GM18511 (cell line): ENCODE data around the gene ABHD2.
"Not testable (repeated sequence)": the region's sequence is repeated elsewhere in the genome, so short reads cannot be mapped to it uniquely, and the experiment has no call there.

Source experiments
- ATAC-seq: cut with Tn5 transposase; IDR thresholded peaks from one replicate; pipeline ENCODE4 v1.9.1; 2021; ENCODE audit warnings: mild to moderate bottlenecking, moderate library complexity; ENCODE audit not compliant: unreplicated experiment

Gene ABHD2

GRCh38 chr15:89217686-89218376 is 129.6 kb downstream of the ABHD2 start:
- no peak for ATAC-seq

- no peak for ATAC-seq
Observed at GRCh38 chr15:89218531-89218930, 130.3 kb downstream of the ABHD2 start.

GRCh38 chr15:89221543-89221942 is 133.3 kb downstream of the ABHD2 start, which contains the start of gene RLBP1:
Gene RLBP1, minus strand, starts transcription at chr15:89221579. Its CDS starts 2,604 bp downstream, at chr15:89218975.
- ATAC-seq: no peak

- no peak for ATAC-seq
Observed at GRCh38 chr15:89225588-89225987, 137.3 kb downstream of the ABHD2 start.

- ATAC-seq: no peak
Observed at GRCh38 chr15:89226359-89227221, 138.3 kb downstream of the ABHD2 start.

GRCh38 chr15:89227425-89227824 is 139.2 kb downstream of the ABHD2 start:
- no peak for ATAC-seq

GRCh38 chr15:89230277-89230676 is 142.0 kb downstream of the ABHD2 start:
- ATAC-seq: no peak

- ATAC-seq: no peak
Observed at GRCh38 chr15:89231832-89232231, 143.6 kb downstream of the ABHD2 start.

GRCh38 chr15:89239883-89240810 is 151.9 kb downstream of the ABHD2 start:
- not testable (repeated sequence) for ATAC-seq

GRCh38 chr15:89243046-89243690 is 154.9 kb downstream of the ABHD2 start:
- ATAC-seq: no peak

- ATAC-seq: peak; percentile 96
Observed at GRCh38 chr15:89243691-89244573, 155.7 kb downstream of the ABHD2 start, which contains the start of gene FANCI. Gene FANCI, plus strand, starts transcription at chr15:89243979. Its CDS starts 3,669 bp downstream, at chr15:89247648.

GRCh38 chr15:89244574-89244903 is 156.3 kb downstream of the ABHD2 start:
- ATAC-seq: peak; percentile 19

GRCh38 chr15:89247446-89247845 is 159.2 kb downstream of the ABHD2 start:
- ATAC-seq: no peak

GRCh38 chr15:89248584-89248983 is 160.3 kb downstream of the ABHD2 start:
- ATAC-seq: no peak

- ATAC-seq: not testable (repeated sequence)
Observed at GRCh38 chr15:89250142-89250541, 161.9 kb downstream of the ABHD2 start.
